HCT116 (cell line): ENCODE measurements around the gene F11R. TPM values are rescaled to one million over a fixed set of nuclear protein-coding genes. Genes with fewer than 3 reads are reported as not detected.

Experiments
- ATAC-seq: fragments of 200-7000 bp; cut with Tn5 transposase; 2 replicates; pipeline ENCODE4 v1.9.1; 2020; ENCODE audit warnings: mild to moderate bottlenecking, moderate library complexity
- BruUV-seq: library from RNA; stranded (reverse); fragments of 400-500 nt; replicated peaks from 2 replicates; lab custom pipeline; 2021; lab: Mats Ljungman, UMichigan
- CTCF ChIA-PET: fragments of 300-600 bp; sonication (Branson Sonifier 250); formaldehyde crosslinking; loops from one replicate; lab custom pipeline; 2021; ENCODE audit warnings: antibody characterized with exemption; lab: Charles Lee
- POLR2A ChIA-PET: fragments of 300-600, 350-600 bp; sonication (Branson Sonifier 250); formaldehyde crosslinking; loops from one replicate; lab custom pipeline; 2021; ENCODE audit warnings: antibody characterized with exemption; lab: Charles Lee
- RAD21 ChIA-PET, 2 experiments: fragments of 300-600 bp; sonication (Branson Sonifier 250); formaldehyde crosslinking; loops; one replicate each; lab custom pipeline; 2023; ENCODE audit warnings: low total read pairs in 2 of 2; ENCODE audit not compliant: uncharacterized antibody in 2 of 2, unreplicated experiment in 2 of 2, low non-redundant PET in 1 of 2; lab: Charles Lee
- DNase-seq: peaks from one replicate; pipeline ENCODE4 v3.0.0-alpha.2; 2010; ENCODE audit warnings: low read depth, low spot score
- H2AFZ ChIP-seq: fragments of 200-600 bp; shearing (Covaris generic), sonication (generic); 2 replicates; pipeline ENCODE4 v1.6.1; 2017; ENCODE audit warnings: low read depth, mixed run types, mixed read lengths, antibody characterized with exemption, low read length; ENCODE audit not compliant: poor library complexity, severe bottlenecking
- H3K27ac ChIP-seq: 2 replicates; pipeline ENCODE4 v1.5.1; 2012; ENCODE audit warnings: low read depth, low read length
- H3K27me3 ChIP-seq: fragments of 200-600 bp; sonication (generic); 2 replicates; pipeline ENCODE4 v1.6.1; 2016; ENCODE audit warnings: mixed run types, low read length, mixed read lengths; ENCODE audit not compliant: insufficient read depth
- H3K36me3 ChIP-seq, 2 experiments: fragments of 200-500 bp in 1 of 2; fragments of 200-600 bp in 1 of 2; sonication (Bioruptor generic) in 1 of 2; sonication (generic) in 1 of 2; 2 replicates each; pipeline versions ENCODE4 v1.5.1 to v1.6.1; 2014 to 2016; ENCODE audit warnings: low read length in 2 of 2, inconsistent platforms in 1 of 2, mixed read lengths in 1 of 2, mixed run types in 1 of 2; ENCODE audit not compliant: insufficient read depth in 2 of 2, control insufficient read depth in 1 of 2
- H3K4me1 ChIP-seq, 2 experiments: fragments of 200-600 bp in 1 of 2; sonication (generic) in 1 of 2; 2 replicates each; pipeline versions ENCODE4 v1.5.1 to v1.6.1; 2012 to 2017; ENCODE audit warnings: low read length in 2 of 2, inconsistent platforms in 1 of 2, mild to moderate bottlenecking in 1 of 2, mixed read lengths in 1 of 2, mixed run types in 1 of 2, moderate library complexity in 1 of 2; ENCODE audit not compliant: insufficient read depth in 2 of 2, control insufficient read depth in 1 of 2
- H3K4me2 ChIP-seq: fragments of 200-600 bp; sonication (generic); 2 replicates; pipeline ENCODE4 v1.6.1; 2017; ENCODE audit warnings: mixed run types, low read length, mixed read lengths
- H3K4me3 ChIP-seq, 2 experiments: fragments of 200-600 bp in 1 of 2; sonication (generic) in 1 of 2; replicated peaks in 1 of 2; 2 replicates each; pipeline ENCODE4 v1.5.1; 2011 to 2016; ENCODE audit warnings: low read length in 2 of 2, control low read depth in 1 of 2, low read depth in 1 of 2, mild to moderate bottlenecking in 1 of 2, mixed read lengths in 1 of 2, mixed run types in 1 of 2
- H3K79me2 ChIP-seq: fragments of 200-600 bp; sonication (generic); 2 replicates; pipeline ENCODE4 v1.6.1; 2017; ENCODE audit warnings: mild to moderate bottlenecking, mixed run types, low read length, moderate library complexity, mixed read lengths; ENCODE audit not compliant: insufficient read depth
- H3K9ac ChIP-seq: fragments of 200-600 bp; sonication (generic); 2 replicates; pipeline ENCODE4 v1.6.1; 2016; ENCODE audit warnings: low read length, mixed read lengths
- H3K9me2 ChIP-seq: fragments of 200-600 bp; sonication (generic), shearing (Covaris generic); 2 replicates; pipeline ENCODE4 v1.6.1; 2017; ENCODE audit warnings: mixed run types, mild to moderate bottlenecking, moderate library complexity; ENCODE audit not compliant: insufficient read depth
- H3K9me3 ChIP-seq, 2 experiments: fragments of 200-500 bp in 1 of 2; fragments of 200-600 bp in 1 of 2; sonication (Bioruptor generic) in 1 of 2; sonication (generic) in 1 of 2; 2 replicates each; pipeline ENCODE4 v1.6.1; 2014 to 2017; ENCODE audit warnings: low read length in 2 of 2, mixed read lengths in 2 of 2, inconsistent platforms in 1 of 2, low read depth in 1 of 2, mild to moderate bottlenecking in 1 of 2, mixed run types in 1 of 2, moderate library complexity in 1 of 2; ENCODE audit not compliant: control insufficient read depth in 1 of 2, insufficient read depth in 1 of 2
- H4K20me1 ChIP-seq: fragments of 200-600 bp; sonication (generic), shearing (Covaris generic); 2 replicates; pipeline ENCODE4 v1.6.1; 2017; ENCODE audit warnings: mixed run types, mild to moderate bottlenecking, moderate library complexity; ENCODE audit not compliant: insufficient read depth
- EGR1 ChIP-seq: IDR thresholded peaks from 2 replicates; pipeline ENCODE4 v1.6.1; 2012; ENCODE audit warnings: low read depth
- ELF1 ChIP-seq: IDR thresholded peaks from 2 replicates; pipeline ENCODE4 v1.6.1; 2012; ENCODE audit warnings: low read depth, borderline replicate concordance
- EZH2 ChIP-seq: fragments of 200-600 bp; sonication (generic); IDR thresholded peaks from 2 replicates; pipeline ENCODE4 v1.6.1; 2017; ENCODE audit warnings: antibody characterized with exemption, mixed run types
- EZH2phosphoT487 ChIP-seq: fragments of 200-600 bp; IDR thresholded peaks from 2 replicates; pipeline ENCODE4 v1.6.1; 2018; ENCODE audit warnings: antibody characterized with exemption, borderline replicate concordance
- FOSL1 ChIP-seq: IDR thresholded peaks from 2 replicates; pipeline ENCODE4 v1.6.1; 2012; ENCODE audit warnings: low read depth
- JUND ChIP-seq: IDR thresholded peaks from 2 replicates; pipeline ENCODE4 v1.6.1; 2012
- POLR2A ChIP-seq: IDR thresholded peaks from 2 replicates; pipeline ENCODE4 v1.7.0; 2011; ENCODE audit warnings: borderline replicate concordance; ENCODE audit not compliant: insufficient read depth, insufficient read length; ENCODE audit errors: extremely low read depth
- POLR2AphosphoS5 ChIP-seq: IDR thresholded peaks from 2 replicates; pipeline ENCODE4 v1.6.1; 2011; ENCODE audit warnings: mild to moderate bottlenecking, low read depth, low read length, moderate library complexity
- RAD21 ChIP-seq: IDR thresholded peaks from 2 replicates; pipeline ENCODE4 v1.6.1; 2012; ENCODE audit warnings: low read depth, mild to moderate bottlenecking
- SIN3A ChIP-seq: IDR thresholded peaks from 2 replicates; pipeline ENCODE4 v1.6.1; 2012; ENCODE audit warnings: low read depth
- SP1 ChIP-seq: IDR thresholded peaks from 2 replicates; pipeline ENCODE4 v1.6.1; 2012; ENCODE audit warnings: low read depth
- SRF ChIP-seq: IDR thresholded peaks from 2 replicates; pipeline ENCODE4 v1.6.1; 2012; ENCODE audit warnings: low read depth
- YY1 ChIP-seq: IDR thresholded peaks from 2 replicates; pipeline ENCODE4 v1.6.1; 2011; ENCODE audit warnings: low read length, low read depth, moderate library complexity, mild to moderate bottlenecking; ENCODE audit not compliant: insufficient replicate concordance; ENCODE audit errors: extremely low read depth
- ZFX ChIP-seq: fragments of 450-650 bp; IDR thresholded peaks from 2 replicates; pipeline ENCODE4 v1.6.1; 2017
- ZNF274 ChIP-seq: fragments of 200-500 bp; sonication (Bioruptor generic); IDR thresholded peaks from 2 replicates; pipeline ENCODE4 v1.6.1; 2014; ENCODE audit warnings: mild to moderate bottlenecking, low read depth, low read length, inconsistent platforms
- intact Hi-C: fragments of 100-400 bp; cut with micrococcal nuclease; formaldehyde crosslinking; loops from 2 replicates; pipeline ENCODE4 v1.10.0; 2022
- total RNA-seq: library from RNA; stranded (reverse); gene quantifications from one replicate; pipeline ENCODE4 v1.2.1, GENCODE V29; 2021; ENCODE audit not compliant: unreplicated experiment
- TF ChIP-seq, protein P1 (sequence below): IDR thresholded peaks from 2 replicates; pipeline ENCODE4 v1.6.1; 2012; ENCODE audit warnings: low read depth
- TF ChIP-seq, protein P2 (sequence below), 3 experiments: fragments of 200-600 bp in 1 of 3; sonication (generic) in 1 of 3; IDR thresholded peaks in 2 of 3; conservative IDR thresholded peaks in 1 of 3; 2 replicates each; pipeline ENCODE4 v1.5.1; 2012 to 2017; ENCODE audit warnings: low read depth in 2 of 3, low read length in 2 of 3, antibody characterized with exemption in 1 of 3, borderline replicate concordance in 1 of 3, control low read depth in 1 of 3, mild to moderate bottlenecking in 1 of 3, mixed read lengths in 1 of 3, mixed run types in 1 of 3, moderate library complexity in 1 of 3; ENCODE audit not compliant: insufficient read depth in 1 of 3
- TF ChIP-seq, protein P3 (sequence below): IDR thresholded peaks from 2 replicates; pipeline ENCODE4 v1.6.1; 2012
- TF ChIP-seq, protein P4 (sequence below): IDR thresholded peaks from 2 replicates; pipeline ENCODE4 v1.6.1; 2012

F11R gene
- total RNA-seq, 1 experiment from 2014 or later: 86.7 TPM

DNA sequence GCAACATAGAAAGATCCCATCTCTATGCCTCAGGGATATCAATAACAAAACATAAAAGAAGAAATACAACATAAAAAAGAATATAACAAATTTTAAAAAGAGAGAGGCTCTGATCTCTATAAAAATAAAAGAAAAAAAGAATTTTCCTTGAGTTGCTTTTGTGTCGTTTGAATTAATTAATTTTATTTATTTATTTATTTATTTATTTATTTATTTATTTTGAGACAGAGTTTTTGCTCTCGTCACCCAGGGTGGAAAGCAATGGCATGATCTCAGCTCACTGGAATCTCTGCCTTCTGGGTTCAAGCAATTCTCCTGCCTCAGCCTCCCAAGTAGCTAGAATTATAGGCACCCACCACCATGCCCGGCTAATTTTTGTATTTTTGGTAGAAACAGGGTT, 8.5 kb downstream of the F11R start:
- H3K27ac ChIP-seq: no peak overlapping the region
- TF ChIP-seq EGR1 (no peak), POLR2A (no peak), EZH2 (no peak), FOSL1 (no peak), SP1 (no peak), JUND (no peak), SRF (no peak), ZNF274 (no peak), SIN3A (no peak), POLR2AphosphoS5 (no peak), RAD21 (no peak), EZH2phosphoT487 (no peak), ZFX (no peak), YY1 (no peak), ELF1 (no peak)
- TF ChIP-seq, protein P1, sequence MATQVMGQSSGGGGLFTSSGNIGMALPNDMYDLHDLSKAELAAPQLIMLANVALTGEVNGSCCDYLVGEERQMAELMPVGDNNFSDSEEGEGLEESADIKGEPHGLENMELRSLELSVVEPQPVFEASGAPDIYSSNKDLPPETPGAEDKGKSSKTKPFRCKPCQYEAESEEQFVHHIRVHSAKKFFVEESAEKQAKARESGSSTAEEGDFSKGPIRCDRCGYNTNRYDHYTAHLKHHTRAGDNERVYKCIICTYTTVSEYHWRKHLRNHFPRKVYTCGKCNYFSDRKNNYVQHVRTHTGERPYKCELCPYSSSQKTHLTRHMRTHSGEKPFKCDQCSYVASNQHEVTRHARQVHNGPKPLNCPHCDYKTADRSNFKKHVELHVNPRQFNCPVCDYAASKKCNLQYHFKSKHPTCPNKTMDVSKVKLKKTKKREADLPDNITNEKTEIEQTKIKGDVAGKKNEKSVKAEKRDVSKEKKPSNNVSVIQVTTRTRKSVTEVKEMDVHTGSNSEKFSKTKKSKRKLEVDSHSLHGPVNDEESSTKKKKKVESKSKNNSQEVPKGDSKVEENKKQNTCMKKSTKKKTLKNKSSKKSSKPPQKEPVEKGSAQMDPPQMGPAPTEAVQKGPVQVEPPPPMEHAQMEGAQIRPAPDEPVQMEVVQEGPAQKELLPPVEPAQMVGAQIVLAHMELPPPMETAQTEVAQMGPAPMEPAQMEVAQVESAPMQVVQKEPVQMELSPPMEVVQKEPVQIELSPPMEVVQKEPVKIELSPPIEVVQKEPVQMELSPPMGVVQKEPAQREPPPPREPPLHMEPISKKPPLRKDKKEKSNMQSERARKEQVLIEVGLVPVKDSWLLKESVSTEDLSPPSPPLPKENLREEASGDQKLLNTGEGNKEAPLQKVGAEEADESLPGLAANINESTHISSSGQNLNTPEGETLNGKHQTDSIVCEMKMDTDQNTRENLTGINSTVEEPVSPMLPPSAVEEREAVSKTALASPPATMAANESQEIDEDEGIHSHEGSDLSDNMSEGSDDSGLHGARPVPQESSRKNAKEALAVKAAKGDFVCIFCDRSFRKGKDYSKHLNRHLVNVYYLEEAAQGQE: no peak
- TF ChIP-seq, protein P2, sequence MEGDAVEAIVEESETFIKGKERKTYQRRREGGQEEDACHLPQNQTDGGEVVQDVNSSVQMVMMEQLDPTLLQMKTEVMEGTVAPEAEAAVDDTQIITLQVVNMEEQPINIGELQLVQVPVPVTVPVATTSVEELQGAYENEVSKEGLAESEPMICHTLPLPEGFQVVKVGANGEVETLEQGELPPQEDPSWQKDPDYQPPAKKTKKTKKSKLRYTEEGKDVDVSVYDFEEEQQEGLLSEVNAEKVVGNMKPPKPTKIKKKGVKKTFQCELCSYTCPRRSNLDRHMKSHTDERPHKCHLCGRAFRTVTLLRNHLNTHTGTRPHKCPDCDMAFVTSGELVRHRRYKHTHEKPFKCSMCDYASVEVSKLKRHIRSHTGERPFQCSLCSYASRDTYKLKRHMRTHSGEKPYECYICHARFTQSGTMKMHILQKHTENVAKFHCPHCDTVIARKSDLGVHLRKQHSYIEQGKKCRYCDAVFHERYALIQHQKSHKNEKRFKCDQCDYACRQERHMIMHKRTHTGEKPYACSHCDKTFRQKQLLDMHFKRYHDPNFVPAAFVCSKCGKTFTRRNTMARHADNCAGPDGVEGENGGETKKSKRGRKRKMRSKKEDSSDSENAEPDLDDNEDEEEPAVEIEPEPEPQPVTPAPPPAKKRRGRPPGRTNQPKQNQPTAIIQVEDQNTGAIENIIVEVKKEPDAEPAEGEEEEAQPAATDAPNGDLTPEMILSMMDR (IDR thresholded peaks at IDR 0.05 in 2 of 3, conservative IDR thresholded peaks at IDR 0.05 in 1 of 3; ENCODE audit: borderline replicate concordance in 1 of 3, insufficient read depth in 1 of 3, low read depth in 2 of 3, low read length in 2 of 3): no peak
- TF ChIP-seq, protein P3, sequence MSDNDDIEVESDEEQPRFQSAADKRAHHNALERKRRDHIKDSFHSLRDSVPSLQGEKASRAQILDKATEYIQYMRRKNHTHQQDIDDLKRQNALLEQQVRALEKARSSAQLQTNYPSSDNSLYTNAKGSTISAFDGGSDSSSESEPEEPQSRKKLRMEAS: no peak
- TF ChIP-seq, protein P4, sequence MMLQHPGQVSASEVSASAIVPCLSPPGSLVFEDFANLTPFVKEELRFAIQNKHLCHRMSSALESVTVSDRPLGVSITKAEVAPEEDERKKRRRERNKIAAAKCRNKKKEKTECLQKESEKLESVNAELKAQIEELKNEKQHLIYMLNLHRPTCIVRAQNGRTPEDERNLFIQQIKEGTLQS: no peak
- ChIA-PET CTCF (no interaction called here), RAD21 (no interaction called here), POLR2A (interaction anchor here (2.3 kb wide), 1 partner anchor 9 kb away, joined by 15 read pairs; the partner anchor contains the start of gene F11R)
- BruUV-seq: no TSS peak
- intact Hi-C loops: no loop called here
- peaks cover 6% of the 10 kb centered on the region for H4K20me1 ChIP-seq
- peaks cover 0 to 12% of the 10 kb centered on the region in 2 experiments; a peak in 2 of 4 replicates for H3K4me1 ChIP-seq
- H3K9me2 ChIP-seq: no peaks in the 10 kb centered on the region
- DNase-seq (no peak), ATAC-seq (no peak)
- H3K27me3 ChIP-seq: no peaks in the 10 kb centered on the region
- no peak overlapping the region for H3K4me2 ChIP-seq
- no peak overlapping the region for H2AFZ ChIP-seq
- H3K4me3 ChIP-seq: no peak overlapping the region
- H3K36me3 ChIP-seq: no peaks in the 10 kb centered on the region; a peak in 1 of 4 replicates
- H3K9me3 ChIP-seq: no peaks in the 10 kb centered on the region
- peaks cover 87% of the 10 kb centered on the region for H3K79me2 ChIP-seq
- H3K9ac ChIP-seq: no peak overlapping the region
